Naive thymus-derived CD4-positive, alpha-beta T cell (primary cell): Measurements from ENCODE around the gene PTPRM. TPM values are rescaled to one million over a fixed set of nuclear protein-coding genes. Genes with fewer than 3 reads are reported as not detected.
A peak's percentile ranks its signal among the peaks of the same experiment; 100 is the strongest.

Source experiments
- ATAC-seq: fragments of 150-1000 bp; cut with Tn5 transposase; 2 replicates; pipeline ENCODE4 v1.10.0; 2021; ENCODE audit warnings: mild to moderate bottlenecking, moderate library complexity
- CTCF ChIA-PET: fragments of 350-600 bp; sonication (Branson Sonifier 250); formaldehyde crosslinking; loops from one replicate; lab custom pipeline; 2021; ENCODE audit warnings: antibody characterized with exemption; lab: Charles Lee
- POLR2A ChIA-PET: fragments of 350-600 bp; sonication (Branson Sonifier 250); formaldehyde crosslinking; loops from one replicate; lab custom pipeline; 2021; ENCODE audit warnings: antibody characterized with exemption, inconsistent platforms; lab: Charles Lee
- DNase-seq, 9 donors: peaks; one replicate each; pipeline versions ENCODE4 v3.0.0 to v3.0.0-alpha.2; 2020 to 2022; ENCODE audit warnings: mixed read lengths in 1 of 9
- H3K27ac ChIP-seq: one replicate; pipeline ENCODE4 v1.7.0; 2013; ENCODE audit warnings: mild to moderate bottlenecking, low read depth, low read length, moderate library complexity
- H3K27me3 ChIP-seq, 2 donors: one replicate each; pipeline ENCODE4 v1.7.0; 2013; ENCODE audit warnings: low read length in 2 of 2, mild to moderate bottlenecking in 2 of 2, moderate library complexity in 2 of 2; ENCODE audit not compliant: control insufficient read depth in 2 of 2, insufficient read depth in 2 of 2
- H3K36me3 ChIP-seq, 3 experiments: 1 replicate in 2 of 3; 2 replicates in 1 of 3; pipeline ENCODE4 v1.7.0; 2013; ENCODE audit warnings: low read length in 3 of 3, mild to moderate bottlenecking in 3 of 3, moderate library complexity in 1 of 3; ENCODE audit not compliant: insufficient read depth in 3 of 3, control insufficient read depth in 2 of 3
- H3K4me1 ChIP-seq, 2 donors: one replicate each; pipeline ENCODE4 v1.7.0; 2013; ENCODE audit warnings: low read length in 2 of 2, mild to moderate bottlenecking in 2 of 2, moderate library complexity in 1 of 2; ENCODE audit not compliant: control insufficient read depth in 2 of 2, insufficient read depth in 2 of 2
- H3K4me3 ChIP-seq: 2 replicates; pipeline ENCODE4 v1.7.0; 2013; ENCODE audit warnings: mild to moderate bottlenecking, low read length
- H3K9me3 ChIP-seq, 3 experiments: 1 replicate in 2 of 3; 2 replicates in 1 of 3; pipeline ENCODE4 v1.7.0; 2013; ENCODE audit warnings: low read length in 3 of 3; ENCODE audit not compliant: control insufficient read depth in 2 of 3
- H3K27ac Mint-ChIP-seq, 9 donors: one replicate each; pipeline ENCODE4 v1.8.0; 2020 to 2022; ENCODE audit warnings: mixed read lengths in 9 of 9, mild to moderate bottlenecking in 8 of 9, moderate library complexity in 5 of 9, inconsistent platforms in 2 of 9
- H3K27me3 Mint-ChIP-seq, 5 donors: one replicate each; pipeline ENCODE4 v1.8.0; 2021 to 2022; ENCODE audit warnings: mixed read lengths in 5 of 5, mild to moderate bottlenecking in 1 of 5
- H3K36me3 Mint-ChIP-seq, 5 donors: one replicate each; pipeline ENCODE4 v1.8.0; 2020 to 2022; ENCODE audit warnings: mixed read lengths in 5 of 5, mild to moderate bottlenecking in 3 of 5, inconsistent platforms in 1 of 5
- H3K4me1 Mint-ChIP-seq, 7 donors: one replicate each; pipeline ENCODE4 v1.8.0; 2020 to 2022; ENCODE audit warnings: mixed read lengths in 7 of 7, mild to moderate bottlenecking in 3 of 7, inconsistent platforms in 1 of 7
- H3K4me3 Mint-ChIP-seq, 10 donors: one replicate each; pipeline ENCODE4 v1.8.0; 2020 to 2022; ENCODE audit warnings: mild to moderate bottlenecking in 10 of 10, mixed read lengths in 10 of 10, moderate library complexity in 6 of 10, inconsistent platforms in 2 of 10
- H3K9me3 Mint-ChIP-seq, 11 donors: one replicate each; pipeline ENCODE4 v1.8.0; 2020 to 2022; ENCODE audit warnings: mixed read lengths in 11 of 11, mild to moderate bottlenecking in 4 of 11, inconsistent platforms in 1 of 11, moderate library complexity in 1 of 11
- intact Hi-C, 2 donors: fragments of 100-400 bp; cut with micrococcal nuclease; formaldehyde crosslinking; loops; one replicate each; pipeline ENCODE4 v1.15.1; 2023
- polyA plus RNA-seq, 2 donors: library from polyadenylated mRNA; unstranded; fragments of 300-500 nt; fragmentation: Illumina TruSeq; gene quantifications; one replicate each; pipeline ENCODE4 v1.2.3, GENCODE V29; 2021
- total RNA-seq, 6 experiments: library from RNA in 5 of 6; stranded (reverse) in 5 of 6; gene quantifications; 1 replicate in 5 of 6; 2 replicates in 1 of 6; pipeline ENCODE4 v1.2.3 and lab custom pipeline; 2021 to 2026

The PTPRM gene
- total and polyA plus RNA-seq, 7 experiments from 2014 or later: 3.8 to 21.2 (median 8.4) TPM

DNA sequence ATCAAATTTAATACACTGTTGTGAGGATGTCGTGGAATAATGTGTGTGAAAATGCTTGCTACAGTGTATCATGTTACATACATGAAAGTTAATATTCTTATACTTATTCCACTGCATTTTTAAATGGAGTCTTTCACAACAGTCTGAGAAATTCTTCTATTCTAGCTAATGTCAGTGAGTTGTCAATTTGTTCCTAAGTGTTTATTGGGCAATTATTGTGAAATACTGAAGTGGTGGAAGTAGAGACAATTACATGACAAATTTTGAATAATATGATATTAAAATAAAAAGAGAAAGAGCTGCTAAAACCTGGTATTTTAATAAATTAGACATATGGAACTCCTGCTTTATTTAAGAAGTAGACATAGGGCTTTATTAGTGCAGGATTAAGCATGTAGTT, 176.1 kb downstream of the PTPRM start:
- CTCF ChIA-PET: no interaction called here
- Histone ChIP-seq H3K4me3 (no peak overlapping the region), H3K27me3 (no peaks in the 10 kb centered on the region), H3K4me1 (no peaks in the 10 kb centered on the region), H3K27ac (no peak overlapping the region), H3K36me3 (no peaks in the 10 kb centered on the region), H3K9me3 (no peaks in the 10 kb centered on the region)
- Mint-ChIP-seq H3K27ac (no peak overlapping the region), H3K36me3 (peaks cover 0 to 8% (median 0%) of the 10 kb centered on the region in 5 donors), H3K4me3 (no peak overlapping the region), H3K4me1 (peaks cover 0 to 3% (median 0%) of the 10 kb centered on the region in 7 donors), H3K9me3 (peaks cover 0 to 22% (median 9%) of the 10 kb centered on the region in 11 donors), H3K27me3 (no peaks in the 10 kb centered on the region)
- POLR2A ChIA-PET: no interaction called here
- intact Hi-C loops: no loop called here
- DNase-seq (no peak), ATAC-seq (no peak)

DNA sequence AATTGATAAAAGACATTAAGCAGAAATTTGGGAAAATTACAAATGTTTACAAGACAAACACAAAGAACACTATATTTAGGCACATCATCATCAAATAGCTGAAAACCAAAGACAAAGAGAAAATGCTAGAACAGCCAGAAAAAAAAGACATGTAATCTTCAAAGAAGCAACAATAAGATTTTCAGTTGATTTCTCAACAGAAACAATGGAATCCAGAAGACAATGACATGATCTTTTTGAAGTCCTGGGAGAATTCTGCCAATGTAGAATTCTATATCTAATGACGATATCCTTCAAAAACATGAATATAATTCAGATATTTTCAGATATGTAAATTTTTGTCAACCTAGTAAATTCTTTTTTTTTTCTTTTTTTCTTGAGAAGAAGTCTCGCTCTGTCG, 179.0 kb downstream of the PTPRM start:
- Mint-ChIP-seq H3K27ac (no peak overlapping the region), H3K9me3 (peaks cover 0 to 22% (median 9%) of the 10 kb centered on the region in 11 donors), H3K4me3 (no peak overlapping the region), H3K36me3 (peaks cover 0 to 8% (median 0%) of the 10 kb centered on the region in 5 donors), H3K4me1 (peaks cover 0 to 3% (median 0%) of the 10 kb centered on the region in 7 donors), H3K27me3 (no peaks in the 10 kb centered on the region)
- ChIA-PET POLR2A (no interaction called here), CTCF (no interaction called here)
- Histone ChIP-seq H3K4me3 (no peak overlapping the region), H3K36me3 (no peaks in the 10 kb centered on the region), H3K27ac (no peak overlapping the region), H3K9me3 (no peaks in the 10 kb centered on the region), H3K27me3 (no peaks in the 10 kb centered on the region), H3K4me1 (no peaks in the 10 kb centered on the region)
- ATAC-seq (no peak), DNase-seq (no peak)
- intact Hi-C loops: no loop called here

DNA sequence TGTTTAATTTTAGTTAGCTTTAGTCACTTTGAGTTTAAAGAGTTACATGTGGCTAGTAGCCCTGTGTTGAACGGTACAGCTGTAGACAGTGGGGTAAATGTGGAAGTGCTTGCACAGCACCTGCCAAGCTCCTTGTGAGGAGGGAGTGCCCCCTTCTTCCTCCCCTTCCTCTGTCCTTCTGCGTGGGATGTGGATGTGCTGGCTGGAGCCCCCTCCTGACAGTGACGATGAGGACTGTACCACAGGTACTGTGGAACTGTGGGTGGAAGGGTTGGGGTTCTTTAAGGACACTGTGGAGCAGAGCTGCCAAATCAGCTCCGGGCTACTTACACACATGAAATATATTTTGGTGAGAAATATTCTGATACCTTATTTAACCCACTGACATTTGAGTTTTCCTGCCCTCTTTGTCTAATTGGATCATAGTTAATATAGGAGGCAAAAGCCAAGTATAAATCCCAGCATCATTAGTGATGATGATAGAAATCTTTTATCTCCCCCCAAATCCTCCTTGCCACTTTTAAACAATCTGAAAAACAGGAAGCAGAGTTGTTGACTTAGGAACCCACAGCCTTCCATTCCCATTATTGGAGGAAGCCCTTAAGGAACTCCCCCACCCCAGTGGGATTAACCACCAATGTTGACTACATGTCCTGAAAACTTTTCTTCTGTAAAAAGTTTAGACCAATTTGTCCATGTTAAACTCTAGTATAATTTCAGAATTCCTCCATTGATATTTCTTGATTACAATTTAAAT, 181.3 kb downstream of the PTPRM start:
- DNase-seq (no peak), ATAC-seq (no peak)
- intact Hi-C loops: no loop called here
- H3K9me3 ChIP-seq: no peaks in the 10 kb centered on the region
- no peaks in the 10 kb centered on the region for H3K36me3 ChIP-seq
- no peak overlapping the region for H3K27ac ChIP-seq
- H3K27ac Mint-ChIP-seq: no peak overlapping the region
- H3K36me3 Mint-ChIP-seq: peaks cover 0 to 8% (median 0%) of the 10 kb centered on the region in 5 donors
- H3K4me1 ChIP-seq: no peaks in the 10 kb centered on the region
- H3K9me3 Mint-ChIP-seq: peaks cover 0 to 22% (median 9%) of the 10 kb centered on the region in 11 donors
- CTCF ChIA-PET: no interaction called here
- H3K27me3 Mint-ChIP-seq: no peaks in the 10 kb centered on the region
- H3K4me3 Mint-ChIP-seq: no peak overlapping the region
- POLR2A ChIA-PET: no interaction called here
- H3K27me3 ChIP-seq: no peaks in the 10 kb centered on the region
- H3K4me1 Mint-ChIP-seq: peaks cover 0 to 4% (median 0%) of the 10 kb centered on the region in 7 donors
- H3K4me3 ChIP-seq: no peak overlapping the region

DNA sequence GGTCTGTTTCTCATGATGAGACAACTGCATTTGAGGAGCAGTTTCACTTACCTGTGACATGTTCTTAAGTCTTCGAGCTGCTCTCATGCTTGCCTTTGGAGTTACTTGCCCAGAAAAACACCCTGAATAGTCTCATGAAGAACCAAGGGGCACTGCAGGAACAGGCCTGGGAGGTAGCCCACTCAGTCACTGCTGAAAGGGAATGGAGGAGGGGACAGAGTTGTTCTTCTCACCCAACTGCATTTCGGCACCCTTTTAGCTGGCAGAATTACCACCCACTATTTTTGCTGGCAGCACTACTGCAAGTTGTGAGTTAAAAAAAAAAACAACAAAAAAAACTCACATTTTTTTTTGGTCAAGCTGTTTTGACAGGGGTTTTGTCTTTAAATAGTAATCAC, 181.9 kb downstream of the PTPRM start:
- intact Hi-C loops: no loop called here
- H3K9me3 Mint-ChIP-seq: peaks cover 0 to 21% (median 11%) of the 10 kb centered on the region in 11 donors
- H3K4me1 Mint-ChIP-seq: peaks cover 0 to 4% (median 0%) of the 10 kb centered on the region in 7 donors

DNA sequence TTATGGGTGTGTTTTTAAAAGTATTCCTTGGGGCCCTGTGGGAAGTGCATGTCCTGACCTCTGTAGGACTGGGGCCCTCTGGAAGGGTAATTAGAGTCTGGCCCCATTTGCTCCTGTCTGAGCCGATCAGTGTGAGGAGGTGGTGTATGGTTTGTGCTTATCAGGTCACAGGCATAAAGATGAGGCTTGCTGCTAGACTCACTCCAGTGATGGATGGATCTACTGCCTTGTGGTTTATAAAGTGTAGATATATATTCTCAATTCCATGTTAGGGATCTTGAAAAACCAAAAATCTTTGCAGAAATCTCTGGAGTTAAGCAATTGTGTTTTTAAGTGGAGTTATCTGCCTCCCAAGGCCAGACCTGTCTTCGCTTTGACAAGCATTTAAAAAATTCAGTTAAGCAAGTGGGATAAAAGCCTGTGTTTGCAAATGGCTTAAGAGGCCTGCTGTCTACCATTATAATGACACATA, 182.4 kb downstream of the PTPRM start:
- H3K4me3 Mint-ChIP-seq: no peak overlapping the region
- H3K4me1 Mint-ChIP-seq: peaks cover 0 to 4% (median 0%) of the 10 kb centered on the region in 7 donors
- Histone ChIP-seq H3K4me1 (no peaks in the 10 kb centered on the region), H3K27ac (no peak overlapping the region), H3K4me3 (no peak overlapping the region), H3K27me3 (no peaks in the 10 kb centered on the region), H3K36me3 (no peaks in the 10 kb centered on the region), H3K9me3 (no peaks in the 10 kb centered on the region)
- ChIA-PET POLR2A (no interaction called here), CTCF (no interaction called here)
- H3K27me3 Mint-ChIP-seq: no peaks in the 10 kb centered on the region
- H3K36me3 Mint-ChIP-seq: peaks cover 0 to 8% (median 0%) of the 10 kb centered on the region in 5 donors
- H3K27ac Mint-ChIP-seq: no peak overlapping the region
- intact Hi-C loops: no loop called here
- ATAC-seq (no peak), DNase-seq (no peak)
- peaks cover 0 to 18% (median 11%) of the 10 kb centered on the region in 11 donors for H3K9me3 Mint-ChIP-seq

More for the DNA sequence above, 181.9 kb downstream of the PTPRM start:
- no peaks in the 10 kb centered on the region for H3K36me3 ChIP-seq
- no peak overlapping the region for H3K27ac ChIP-seq
- no peaks in the 10 kb centered on the region for H3K27me3 ChIP-seq
- DNase-seq: no peak
- H3K9me3 ChIP-seq: no peaks in the 10 kb centered on the region
- H3K4me3 ChIP-seq: no peak overlapping the region
- H3K27ac Mint-ChIP-seq: no peak overlapping the region
- POLR2A ChIA-PET: no interaction called here
- no peak for ATAC-seq
- no peaks in the 10 kb centered on the region for H3K27me3 Mint-ChIP-seq
- no peaks in the 10 kb centered on the region for H3K4me1 ChIP-seq
- H3K4me3 Mint-ChIP-seq: peak overlapping the region in 1 of 10 donors; percentile 15
- CTCF ChIA-PET: no interaction called here
- peaks cover 0 to 8% (median 0%) of the 10 kb centered on the region in 5 donors for H3K36me3 Mint-ChIP-seq

DNA sequence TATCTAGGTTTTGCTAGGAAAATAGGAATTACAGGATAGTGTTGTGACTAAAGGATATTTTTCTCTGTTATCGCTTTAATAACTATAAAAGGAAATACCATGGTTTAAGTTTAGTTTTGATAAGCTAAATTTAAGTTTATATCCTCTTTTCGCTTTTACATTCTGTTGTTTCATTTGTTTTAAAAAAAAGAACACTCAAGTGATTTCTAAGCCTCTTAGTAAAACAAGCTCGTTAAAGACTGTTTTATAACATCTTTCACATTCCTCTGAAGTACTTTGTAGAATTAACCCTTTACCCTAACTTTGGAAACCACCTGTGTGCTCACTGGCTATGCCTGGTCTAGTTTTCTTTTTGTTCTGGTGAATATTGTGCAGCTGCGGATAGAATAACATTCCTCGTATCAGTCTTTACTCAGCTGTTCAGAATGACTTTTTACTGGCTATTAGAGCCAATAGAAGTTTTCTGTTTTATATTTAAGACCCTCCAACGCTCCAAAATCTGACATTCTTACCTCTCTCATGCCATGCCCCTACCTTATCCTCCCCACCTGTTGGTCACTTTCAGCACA, 183.1 kb downstream of the PTPRM start:
- Mint-ChIP-seq H3K4me1 (peaks cover 0 to 4% (median 0%) of the 10 kb centered on the region in 7 donors), H3K9me3 (peaks cover 0 to 18% (median 11%) of the 10 kb centered on the region in 11 donors), H3K27me3 (no peaks in the 10 kb centered on the region), H3K27ac (no peak overlapping the region), H3K4me3 (peak overlapping the region in 2 of 10 donors; percentile 3 to 22), H3K36me3 (peaks cover 0 to 8% (median 0%) of the 10 kb centered on the region in 5 donors)
- no peak for ATAC-seq
- CTCF ChIA-PET: no interaction called here
- no peak for DNase-seq
- no peaks in the 10 kb centered on the region for H3K36me3 ChIP-seq
- H3K27ac ChIP-seq: no peak overlapping the region
- H3K9me3 ChIP-seq: no peaks in the 10 kb centered on the region
- POLR2A ChIA-PET: no interaction called here
- intact Hi-C loops: no loop called here
- H3K27me3 ChIP-seq: no peaks in the 10 kb centered on the region
- H3K4me3 ChIP-seq: no peak overlapping the region
- H3K4me1 ChIP-seq: no peaks in the 10 kb centered on the region
